Skeletal muscle satellite cell (primary cell): ENCODE data around the gene TTC33.

Experiments
- H3K27me3 ChIP-seq: 2 replicates; pipeline ENCODE4 v1.7.0; 2013; ENCODE audit warnings: low read length; ENCODE audit not compliant: control insufficient read depth, insufficient read depth
- H3K36me3 ChIP-seq: 2 replicates; pipeline ENCODE4 v1.7.0; 2013; ENCODE audit warnings: mild to moderate bottlenecking, control low read depth, low read length; ENCODE audit not compliant: insufficient read depth
- H3K4me1 ChIP-seq: 2 replicates; pipeline ENCODE4 v1.7.0; 2013; ENCODE audit warnings: low read length; ENCODE audit not compliant: control insufficient read depth, insufficient read depth
- H3K4me2 ChIP-seq: 2 replicates; pipeline ENCODE4 v1.7.0; 2013; ENCODE audit warnings: mild to moderate bottlenecking, low read length
- H3K4me3 ChIP-seq: 2 replicates; pipeline ENCODE4 v1.7.0; 2013; ENCODE audit warnings: low read length
- H3K9ac ChIP-seq: 2 replicates; pipeline ENCODE4 v1.7.0; 2013; ENCODE audit warnings: mild to moderate bottlenecking, low read depth, low read length, moderate library complexity
- H3K9me3 ChIP-seq: replicated peaks from 2 replicates; pipeline ENCODE4 v1.7.0; 2013; ENCODE audit warnings: mild to moderate bottlenecking, control low read depth, low read length

The TTC33 gene

DNA sequence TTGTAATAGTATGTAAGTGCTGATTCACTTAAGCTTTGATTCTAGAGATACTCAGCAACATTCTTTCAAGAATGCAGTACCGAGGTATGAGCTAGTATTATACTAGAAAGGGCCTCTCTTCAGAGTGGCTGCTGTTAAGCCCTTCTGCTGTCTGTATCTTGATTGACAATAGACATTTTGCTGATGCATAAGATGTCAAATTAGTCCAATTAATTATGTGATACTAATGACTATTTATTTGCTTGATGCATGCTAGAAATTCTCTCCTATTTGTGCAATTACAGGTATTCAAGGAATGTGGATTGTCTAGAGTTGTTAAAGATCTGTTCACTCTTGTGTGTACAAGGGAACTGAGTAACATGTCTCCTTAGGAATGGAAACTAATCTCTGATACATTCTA, 168.4 kb downstream of the TTC33 start:
- H3K4me2 ChIP-seq = no peak overlapping the region
- H3K27me3 ChIP-seq = no peaks in the 10 kb centered on the region
- no peaks in the 10 kb centered on the region for H3K4me1 ChIP-seq
- H3K36me3 ChIP-seq = no peaks in the 10 kb centered on the region
- H3K4me3 ChIP-seq = no peak overlapping the region
- H3K9me3 ChIP-seq = no peaks in the 10 kb centered on the region
- no peak overlapping the region for H3K9ac ChIP-seq

- H3K4me1 ChIP-seq = no peaks in the 10 kb centered on the region
- H3K36me3 ChIP-seq = no peaks in the 10 kb centered on the region
- H3K4me3 ChIP-seq = no peak overlapping the region
- no peaks in the 10 kb centered on the region for H3K9me3 ChIP-seq
- H3K4me2 ChIP-seq = no peak overlapping the region
- no peaks in the 10 kb centered on the region for H3K27me3 ChIP-seq
- no peak overlapping the region for H3K9ac ChIP-seq
These were observed 170.1 kb downstream of the TTC33 start for GRCh38 chr5:40585537-40586267.

- Histone ChIP-seq H3K9ac (no peak overlapping the region), H3K4me2 (no peak overlapping the region), H3K36me3 (no peaks in the 10 kb centered on the region), H3K9me3 (no peaks in the 10 kb centered on the region), H3K4me3 (no peak overlapping the region), H3K4me1 (peaks cover 4% of the 10 kb centered on the region), H3K27me3 (no peaks in the 10 kb centered on the region)
These were observed 171.7 kb downstream of the TTC33 start for GRCh38 chr5:40584054-40584453.

GRCh38 chr5:40578501-40579451, 177.0 kb downstream of the TTC33 start:
- H3K4me1 ChIP-seq = peaks cover 13% of the 10 kb centered on the region
- H3K9ac ChIP-seq = no peak overlapping the region
- H3K4me2 ChIP-seq = no peak overlapping the region
- H3K36me3 ChIP-seq = no peaks in the 10 kb centered on the region
- no peaks in the 10 kb centered on the region for H3K9me3 ChIP-seq
- H3K4me3 ChIP-seq = no peak overlapping the region
- H3K27me3 ChIP-seq = no peaks in the 10 kb centered on the region

DNA sequence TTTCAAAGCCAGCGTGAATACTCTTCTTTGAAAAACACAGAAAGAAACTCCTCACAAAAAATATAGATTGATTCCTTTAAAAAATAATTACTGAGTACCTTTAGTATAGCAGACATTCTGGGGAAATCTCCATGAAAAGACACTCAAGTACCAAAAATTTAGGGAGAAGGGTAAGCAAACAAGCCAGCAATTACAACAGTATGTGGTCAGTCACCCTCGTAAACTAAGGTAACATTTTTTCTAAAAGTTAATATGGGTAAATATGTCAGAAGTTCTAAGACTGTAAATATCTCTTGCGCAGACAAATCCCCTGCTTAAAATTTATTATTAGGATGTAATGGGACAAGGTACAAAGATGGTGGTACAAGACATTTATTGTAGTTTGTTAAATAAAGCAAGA, 178.0 kb downstream of the TTC33 start:
- no peaks in the 10 kb centered on the region for H3K9me3 ChIP-seq
- peaks cover 23% of the 10 kb centered on the region for H3K4me1 ChIP-seq
- no peaks in the 10 kb centered on the region for H3K27me3 ChIP-seq
- H3K4me2 ChIP-seq = no peak overlapping the region
- no peak overlapping the region for H3K9ac ChIP-seq
- H3K36me3 ChIP-seq = no peaks in the 10 kb centered on the region
- H3K4me3 ChIP-seq = no peak overlapping the region

DNA sequence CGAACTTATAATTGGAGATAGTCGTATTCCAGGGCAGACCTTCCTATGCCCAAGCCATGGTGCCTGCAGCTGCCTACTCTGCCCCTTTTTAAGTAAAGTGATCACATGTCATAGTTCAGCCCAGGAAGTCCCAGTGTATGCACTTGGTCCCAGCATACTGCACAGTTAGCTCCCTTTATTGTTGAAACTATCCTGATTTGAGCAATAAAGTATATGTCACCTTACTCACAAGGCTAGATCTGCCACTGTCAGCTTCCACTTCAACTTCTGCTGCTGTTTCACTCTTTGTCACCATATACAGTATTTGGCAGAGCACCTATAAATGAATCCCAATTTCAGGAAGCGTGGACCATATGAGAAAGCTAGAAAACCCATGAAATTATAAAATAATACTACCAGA, 179.8 kb downstream of the TTC33 start:
- Histone ChIP-seq H3K4me2 (no peak overlapping the region), H3K27me3 (no peaks in the 10 kb centered on the region), H3K36me3 (no peaks in the 10 kb centered on the region), H3K4me1 (peaks cover 41% of the 10 kb centered on the region), H3K4me3 (no peak overlapping the region), H3K9me3 (no peaks in the 10 kb centered on the region), H3K9ac (no peak overlapping the region)

DNA sequence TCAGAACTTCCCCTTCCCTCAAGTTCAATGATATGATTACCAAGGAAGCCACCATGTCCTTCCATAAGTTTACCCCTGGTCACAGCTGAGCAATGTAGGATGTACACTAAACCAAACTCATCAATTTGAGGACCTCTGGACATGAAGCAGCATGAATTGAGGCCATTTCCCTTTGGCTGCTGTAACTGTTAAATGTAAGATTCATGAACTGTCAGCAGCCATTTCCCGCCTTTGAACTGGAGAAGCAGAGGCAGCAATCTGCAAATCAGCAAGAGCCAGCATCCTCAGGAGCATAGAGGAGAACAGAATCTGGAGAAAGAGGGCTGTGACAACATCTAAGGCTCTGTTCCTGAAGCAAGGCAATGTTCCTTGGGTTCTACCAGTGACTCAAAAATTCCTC, 180.3 kb downstream of the TTC33 start:
- no peak overlapping the region for H3K4me2 ChIP-seq
- no peaks in the 10 kb centered on the region for H3K9me3 ChIP-seq
- H3K27me3 ChIP-seq = no peaks in the 10 kb centered on the region
- peaks cover 47% of the 10 kb centered on the region for H3K4me1 ChIP-seq
- H3K4me3 ChIP-seq = no peak overlapping the region
- H3K9ac ChIP-seq = no peak overlapping the region
- H3K36me3 ChIP-seq = no peaks in the 10 kb centered on the region

GRCh38 chr5:40572937-40573336, 182.8 kb downstream of the TTC33 start:
- no peak overlapping the region for H3K4me3 ChIP-seq

DNA sequence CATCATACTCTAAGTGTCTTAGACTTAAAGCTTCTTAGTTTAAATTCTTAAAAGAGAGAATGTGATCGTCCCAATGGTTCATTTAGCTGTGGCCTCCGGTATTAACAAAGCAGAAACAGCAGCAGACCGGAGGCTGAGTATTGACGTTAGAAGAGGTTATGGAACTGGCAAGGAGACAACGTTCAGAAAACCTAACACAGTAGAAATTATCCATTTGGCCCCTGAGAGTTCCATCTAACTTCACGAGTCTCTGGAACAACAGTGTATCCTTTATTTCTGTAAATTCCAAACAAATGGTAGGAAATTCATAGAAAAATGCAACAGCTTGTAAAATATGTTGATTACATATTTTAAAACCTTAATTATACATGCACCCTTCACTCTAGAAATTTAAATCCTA, 183.4 kb downstream of the TTC33 start:
- Histone ChIP-seq H3K4me1 (peaks cover 59% of the 10 kb centered on the region), H3K4me2 (peak overlapping the region; percentile 37), H3K27me3 (no peaks in the 10 kb centered on the region)

More at GRCh38 chr5:40572937-40573336, 182.8 kb downstream of the TTC33 start:
- Histone ChIP-seq H3K27me3 (no peaks in the 10 kb centered on the region), H3K9ac (peak overlapping the region; percentile 45), H3K9me3 (no peaks in the 10 kb centered on the region), H3K4me1 (peaks cover 63% of the 10 kb centered on the region), H3K36me3 (no peaks in the 10 kb centered on the region), H3K4me2 (peak overlapping the region; percentile 37)

DNA sequence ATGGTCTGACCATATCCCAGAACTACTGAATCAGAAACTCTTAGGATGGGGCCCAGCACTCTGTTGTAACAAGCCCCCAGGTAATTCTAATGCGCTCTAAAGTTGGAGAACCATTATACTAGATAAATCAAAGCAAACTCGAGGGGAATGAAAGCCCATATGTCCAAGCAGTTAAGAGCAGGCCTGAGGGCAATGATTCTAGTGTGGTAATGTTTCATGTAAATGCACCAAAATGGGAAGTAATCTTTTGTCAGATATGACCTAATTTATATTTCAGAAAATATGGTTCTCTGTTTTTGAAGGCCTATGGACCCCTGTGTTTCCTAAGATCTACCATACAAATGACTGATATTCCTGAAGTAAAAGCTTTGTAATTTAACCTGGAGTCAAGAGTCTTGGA, 184.0 kb downstream of the TTC33 start:
- Histone ChIP-seq H3K9me3 (no peaks in the 10 kb centered on the region), H3K27me3 (no peaks in the 10 kb centered on the region), H3K4me1 (peaks cover 57% of the 10 kb centered on the region), H3K4me3 (no peak overlapping the region), H3K36me3 (no peaks in the 10 kb centered on the region), H3K9ac (peak overlapping the region; percentile 45), H3K4me2 (no peak overlapping the region)

More for the DNA sequence above, 183.4 kb downstream of the TTC33 start:
- H3K9me3 ChIP-seq = no peaks in the 10 kb centered on the region
- no peak overlapping the region for H3K4me3 ChIP-seq
- no peaks in the 10 kb centered on the region for H3K36me3 ChIP-seq
- H3K9ac ChIP-seq = peak overlapping the region; percentile 45

DNA sequence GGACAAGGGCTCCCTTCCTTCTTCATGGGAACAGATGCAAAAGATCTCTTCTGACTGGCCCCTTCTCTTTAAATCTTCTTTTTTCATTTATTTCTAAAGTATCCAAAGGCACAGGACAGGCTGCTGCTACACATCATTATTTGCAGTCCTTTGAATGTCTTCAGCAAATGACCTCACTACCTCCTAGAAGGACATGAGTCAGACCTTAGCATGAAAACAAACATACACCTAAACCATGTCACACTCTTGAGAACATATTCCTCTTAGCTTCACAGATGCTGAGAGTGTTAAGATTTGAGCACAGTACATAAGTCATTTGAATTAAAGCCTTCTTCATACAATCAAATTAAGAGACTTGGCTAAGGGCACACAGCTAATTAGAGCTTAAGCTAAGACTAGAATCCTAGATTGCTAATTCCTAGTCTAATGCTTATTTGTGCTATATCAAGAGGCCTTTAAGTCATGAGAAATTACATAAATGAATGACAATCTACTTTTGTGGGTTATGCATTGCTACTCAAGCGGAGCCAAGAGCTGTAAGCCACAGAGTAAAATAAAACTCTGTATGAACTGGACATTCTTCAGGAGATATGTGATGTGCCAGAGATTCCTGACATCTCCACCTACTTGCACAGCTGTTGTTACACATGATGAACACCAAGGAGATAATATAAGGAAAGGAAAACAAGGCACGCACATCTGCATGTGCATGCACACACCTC, 185.2 kb downstream of the TTC33 start:
- Histone ChIP-seq H3K9me3 (no peaks in the 10 kb centered on the region), H3K9ac (peak overlapping the region; percentile 68), H3K4me3 (peak overlapping the region; percentile 7), H3K4me2 (peak overlapping the region; percentile 59), H3K27me3 (no peaks in the 10 kb centered on the region), H3K36me3 (no peaks in the 10 kb centered on the region), H3K4me1 (peaks cover 57% of the 10 kb centered on the region)
